HG03460 (cell line): ENCODE results near the gene CEP170B.

Experiments used
- ATAC-seq: cut with Tn5 transposase; IDR thresholded peaks from one replicate; pipeline ENCODE4 v1.9.1; 2021; ENCODE audit not compliant: unreplicated experiment

Gene CEP170B

GRCh38 chr14:104929268-104930230 lies 64.5 kb downstream of the CEP170B start:
- ATAC-seq: no peak

- ATAC-seq: no peak
Measured at GRCh38 chr14:104930526-104931303, 65.6 kb downstream of the CEP170B start.

GRCh38 chr14:104931304-104931770 lies 66.3 kb downstream of the CEP170B start:
- no peak for ATAC-seq

- no peak for ATAC-seq
Measured at GRCh38 chr14:104931771-104932675, 67.0 kb downstream of the CEP170B start.

- ATAC-seq: peak; percentile 60
Measured at GRCh38 chr14:104932676-104933631, 67.9 kb downstream of the CEP170B start.

- ATAC-seq: no peak
Measured at GRCh38 chr14:104933746-104934733, 69.0 kb downstream of the CEP170B start.

GRCh38 chr14:104935026-104935650 lies 70.1 kb downstream of the CEP170B start:
- ATAC-seq: no peak

GRCh38 chr14:104935955-104936354 lies 70.9 kb downstream of the CEP170B start:
- no peak for ATAC-seq

- ATAC-seq: no peak
Measured at GRCh38 chr14:104936361-104937155, 71.5 kb downstream of the CEP170B start.

- ATAC-seq: no peak
Measured at GRCh38 chr14:104937161-104937560, 72.1 kb downstream of the CEP170B start.

- ATAC-seq: no peak
Measured at GRCh38 chr14:104937694-104938365, 72.8 kb downstream of the CEP170B start.

- no peak for ATAC-seq
Measured at GRCh38 chr14:104938436-104938835, 73.4 kb downstream of the CEP170B start.

- ATAC-seq: no peak
Measured at GRCh38 chr14:104938960-104939359, 73.9 kb downstream of the CEP170B start.

GRCh38 chr14:104939666-104940410 lies 74.8 kb downstream of the CEP170B start:
- no peak for ATAC-seq

GRCh38 chr14:104940526-104941150 lies 75.6 kb downstream of the CEP170B start:
- ATAC-seq: no peak
